PC-3 (cell line): ENCODE data around the gene KLK4. TPM values are rescaled to one million over a fixed set of nuclear protein-coding genes. Genes with fewer than 3 reads are reported as not detected.

Experiments used
- ATAC-seq: fragments of 200-7000 bp; cut with Tn5 transposase; 2 replicates; pipeline ENCODE4 v1.9.1; 2020; ENCODE audit warnings: mild to moderate bottlenecking, moderate library complexity
- Bru-seq: library from RNA; stranded (reverse); fragments of 400-500 nt; gene quantifications from one replicate; lab custom pipeline; 2021; lab: Mats Ljungman, UMichigan
- BruChase-seq, 2 experiments: library from RNA; stranded (reverse); fragments of 400-500 nt; gene quantifications; one replicate each; lab custom pipeline; 2021; lab: Mats Ljungman, UMichigan
- BruUV-seq: library from RNA; stranded (reverse); fragments of 400-500 nt; replicated peaks from 2 replicates; lab custom pipeline; 2021; lab: Mats Ljungman, UMichigan
- CTCF ChIA-PET: fragments of 300-600 bp; sonication (Branson Sonifier 250); formaldehyde crosslinking; loops from one replicate; lab custom pipeline; 2022; ENCODE audit warnings: antibody characterized with exemption; lab: Charles Lee
- POLR2A ChIA-PET: fragments of 300-600 bp; sonication (Branson Sonifier 250); formaldehyde crosslinking; loops from one replicate; lab custom pipeline; 2022; ENCODE audit warnings: antibody characterized with exemption; ENCODE audit not compliant: unreplicated experiment; lab: Charles Lee
- DNase-seq: peaks from one replicate; pipeline ENCODE4 v3.0.0-alpha.2; 2015
- H2AFZ ChIP-seq: fragments of 300-600 bp; sonication (generic); 2 replicates; pipeline ENCODE4 v1.6.0; 2016; ENCODE audit warnings: antibody characterized with exemption, low read length
- H3F3A ChIP-seq: fragments of 300-600 bp; sonication (generic); one replicate; pipeline ENCODE4 v1.6.0; 2017; ENCODE audit warnings: antibody characterized with exemption, low read length, control low read depth, mild to moderate bottlenecking; ENCODE audit not compliant: unreplicated experiment
- H3K27ac ChIP-seq: fragments of 300-600 bp; sonication (generic); 2 replicates; pipeline ENCODE4 v1.5.1; 2016; ENCODE audit warnings: mild to moderate bottlenecking, low read length
- H3K27me3 ChIP-seq: fragments of 300-600 bp; sonication (generic); 2 replicates; pipeline ENCODE4 v1.6.1; 2016; ENCODE audit warnings: low read length, mixed read lengths
- H3K36me3 ChIP-seq: fragments of 300-600 bp; sonication (generic); 2 replicates; pipeline ENCODE4 v1.6.1; 2016; ENCODE audit warnings: low read depth, mixed run types, low read length, mixed read lengths
- H3K4me1 ChIP-seq: fragments of 300-600 bp; sonication (generic); 2 replicates; pipeline ENCODE4 v1.5.1; 2016; ENCODE audit warnings: low read length; ENCODE audit not compliant: insufficient read depth
- H3K4me2 ChIP-seq: fragments of 300-600 bp; sonication (generic); 2 replicates; pipeline ENCODE4 v1.6.0; 2016; ENCODE audit warnings: low read length
- H3K4me3 ChIP-seq: fragments of 300-600 bp; sonication (generic); 2 replicates; pipeline ENCODE4 v1.5.1; 2016; ENCODE audit warnings: mild to moderate bottlenecking, low read length, mixed read lengths
- H3K79me2 ChIP-seq: fragments of 300-600 bp; sonication (generic); 2 replicates; pipeline ENCODE4 v1.6.1; 2017; ENCODE audit warnings: low read length, mixed read lengths
- H3K9ac ChIP-seq: fragments of 300-600 bp; sonication (generic); 2 replicates; pipeline ENCODE4 v1.6.0; 2016; ENCODE audit warnings: mild to moderate bottlenecking, low read length
- H3K9me2 ChIP-seq: fragments of 300-600 bp; sonication (generic); replicated peaks from 2 replicates; pipeline ENCODE4 v1.6.1; 2016; ENCODE audit warnings: mixed run types, low read length, mixed read lengths
- H3K9me3 ChIP-seq: fragments of 300-600 bp; sonication (generic); 2 replicates; pipeline ENCODE4 v1.6.1; 2016; ENCODE audit warnings: low read length, mixed read lengths
- H4K20me1 ChIP-seq: fragments of 300-600 bp; sonication (generic); 2 replicates; pipeline ENCODE4 v1.6.1; 2016; ENCODE audit warnings: low read length, mixed read lengths
- EZH2 ChIP-seq: fragments of 300-600 bp; sonication (generic); IDR thresholded peaks from one replicate; pipeline ENCODE4 v1.6.1; 2017; ENCODE audit warnings: antibody characterized with exemption, mild to moderate bottlenecking, low read length; ENCODE audit not compliant: unreplicated experiment
- EZH2phosphoT487 ChIP-seq: fragments of 300-600 bp; sonication (generic); IDR thresholded peaks from 2 replicates; pipeline ENCODE4 v1.6.1; 2018; ENCODE audit warnings: mild to moderate bottlenecking, antibody characterized with exemption, low read length, borderline replicate concordance
- intact Hi-C: fragments of 100-400 bp; cut with micrococcal nuclease; formaldehyde crosslinking; loops from 2 replicates; pipeline ENCODE4 v1.9.0; 2023
- long read RNA-seq: library from polyadenylated mRNA; unstranded; transcript quantifications from one replicate; pipeline ENCODE4 v2.0.0, GENCODE V29; 2021; ENCODE audit not compliant: unreplicated experiment
- total RNA-seq: library from RNA; depleted of rRNA; stranded (reverse); fragments of >200 nt; gene quantifications from 2 replicates; pipeline ENCODE4 v1.2.3, GENCODE V29; 2014; rRNA removed
- TF ChIP-seq, protein P1 (sequence below): fragments of 300-600 bp; sonication (generic); conservative IDR thresholded peaks from 2 replicates; pipeline ENCODE4 v1.5.1; 2017; ENCODE audit warnings: antibody characterized with exemption, low read depth, mild to moderate bottlenecking, low read length

KLK4 gene, protein sequence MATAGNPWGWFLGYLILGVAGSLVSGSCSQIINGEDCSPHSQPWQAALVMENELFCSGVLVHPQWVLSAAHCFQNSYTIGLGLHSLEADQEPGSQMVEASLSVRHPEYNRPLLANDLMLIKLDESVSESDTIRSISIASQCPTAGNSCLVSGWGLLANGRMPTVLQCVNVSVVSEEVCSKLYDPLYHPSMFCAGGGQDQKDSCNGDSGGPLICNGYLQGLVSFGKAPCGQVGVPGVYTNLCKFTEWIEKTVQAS
- not detected in 2 replicates for total RNA-seq
- percentile 19 among the genes with signal in this experiment for Bru-seq, nascent RNA
- percentile 30 among the genes with signal in this experiment for BruChase-seq, experiment 1, labeled RNA remaining after a 6-hour chase
- BruChase-seq, experiment 2, labeled RNA remaining after a 2-hour chase: percentile 21 among the genes with signal in this experiment
- long read RNA-seq: 0 reads

DNA sequence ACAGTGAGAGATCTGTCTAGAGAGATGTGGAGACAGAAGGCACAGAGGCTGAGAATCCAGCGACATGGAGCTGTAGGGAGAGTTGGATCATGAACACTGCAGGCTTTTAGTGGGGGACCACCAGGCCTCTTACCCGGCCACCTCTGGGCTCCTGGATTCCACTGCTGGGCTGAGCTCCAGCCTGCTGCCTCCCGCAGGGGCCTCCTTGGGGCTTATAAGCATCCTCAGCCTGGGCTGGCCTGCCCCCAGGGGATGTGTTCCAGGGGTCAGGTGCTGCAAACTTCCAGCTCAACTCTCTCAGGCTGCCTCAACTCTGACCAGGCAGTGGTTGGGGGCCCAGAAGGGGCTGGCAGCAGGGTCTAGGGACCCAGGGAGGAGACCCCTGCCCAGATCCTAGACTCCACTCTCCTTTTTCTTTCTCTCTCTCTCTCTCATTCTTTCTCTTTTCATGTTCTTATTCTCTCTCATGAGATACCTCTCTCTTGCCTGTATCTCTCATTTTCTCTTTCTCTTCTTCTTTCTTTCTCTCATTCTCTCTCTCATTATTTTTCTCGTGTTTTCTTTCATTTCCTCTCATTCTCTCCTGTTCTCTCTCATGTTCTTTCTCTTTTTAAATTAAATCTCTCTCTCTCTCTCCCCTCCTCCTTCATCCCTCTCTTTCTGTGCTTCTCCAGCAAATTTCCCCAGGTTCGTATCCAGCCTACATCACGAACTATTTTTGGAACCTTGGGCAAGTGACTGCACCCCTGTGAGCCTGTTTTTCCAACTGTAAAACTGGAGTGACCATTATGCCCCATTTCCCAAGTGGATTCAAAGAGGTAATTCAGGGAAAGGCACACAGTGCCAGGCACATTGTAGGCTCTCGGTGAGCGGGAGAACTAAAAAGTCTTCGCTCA lies at the start of gene KLK4:
Gene KLK4, minus strand, starts transcription at position 190 of the 896 bp plus-strand sequence. CDS start 657 bp downstream, outside the sequence.
- H3K79me2 ChIP-seq: no peaks in the 10 kb centered on the region
- H3K27me3 ChIP-seq: peaks cover 76% of the 10 kb centered on the region
- H3K4me3 ChIP-seq: no peak within 1 kb of the TSS
- no peak within 1 kb of the TSS for H3K27ac ChIP-seq
- H3K9me2 ChIP-seq: no peaks in the 10 kb centered on the region
- no peak within 1 kb of the TSS for H3K4me2 ChIP-seq
- H3F3A ChIP-seq: no peaks in the 10 kb centered on the region
- TF ChIP-seq, protein P1, sequence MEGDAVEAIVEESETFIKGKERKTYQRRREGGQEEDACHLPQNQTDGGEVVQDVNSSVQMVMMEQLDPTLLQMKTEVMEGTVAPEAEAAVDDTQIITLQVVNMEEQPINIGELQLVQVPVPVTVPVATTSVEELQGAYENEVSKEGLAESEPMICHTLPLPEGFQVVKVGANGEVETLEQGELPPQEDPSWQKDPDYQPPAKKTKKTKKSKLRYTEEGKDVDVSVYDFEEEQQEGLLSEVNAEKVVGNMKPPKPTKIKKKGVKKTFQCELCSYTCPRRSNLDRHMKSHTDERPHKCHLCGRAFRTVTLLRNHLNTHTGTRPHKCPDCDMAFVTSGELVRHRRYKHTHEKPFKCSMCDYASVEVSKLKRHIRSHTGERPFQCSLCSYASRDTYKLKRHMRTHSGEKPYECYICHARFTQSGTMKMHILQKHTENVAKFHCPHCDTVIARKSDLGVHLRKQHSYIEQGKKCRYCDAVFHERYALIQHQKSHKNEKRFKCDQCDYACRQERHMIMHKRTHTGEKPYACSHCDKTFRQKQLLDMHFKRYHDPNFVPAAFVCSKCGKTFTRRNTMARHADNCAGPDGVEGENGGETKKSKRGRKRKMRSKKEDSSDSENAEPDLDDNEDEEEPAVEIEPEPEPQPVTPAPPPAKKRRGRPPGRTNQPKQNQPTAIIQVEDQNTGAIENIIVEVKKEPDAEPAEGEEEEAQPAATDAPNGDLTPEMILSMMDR: no peak
- no peak for TF ChIP-seq EZH2
- TF ChIP-seq EZH2phosphoT487: no peak
- BruUV-seq: no TSS peak
- ChIA-PET CTCF (no interaction called here), POLR2A (interaction anchor here (0.6 kb wide), 1 partner anchor 48 kb away, joined by 4 read pairs; no protein-coding TSS in a partner anchor)
- H4K20me1 ChIP-seq: no peaks in the 10 kb centered on the region
- no peak within 1 kb of the TSS for H3K9ac ChIP-seq
- DNase-seq: no peak
- no peaks in the 10 kb centered on the region; the same call in 1 of the 2 replicates for H3K4me1 ChIP-seq
- H2AFZ ChIP-seq: no peak within 1 kb of the TSS
- intact Hi-C loops: no loop called here
- H3K36me3 ChIP-seq: no peaks in the 10 kb centered on the region
- ATAC-seq: no peak
- no peaks in the 10 kb centered on the region for H3K9me3 ChIP-seq

DNA sequence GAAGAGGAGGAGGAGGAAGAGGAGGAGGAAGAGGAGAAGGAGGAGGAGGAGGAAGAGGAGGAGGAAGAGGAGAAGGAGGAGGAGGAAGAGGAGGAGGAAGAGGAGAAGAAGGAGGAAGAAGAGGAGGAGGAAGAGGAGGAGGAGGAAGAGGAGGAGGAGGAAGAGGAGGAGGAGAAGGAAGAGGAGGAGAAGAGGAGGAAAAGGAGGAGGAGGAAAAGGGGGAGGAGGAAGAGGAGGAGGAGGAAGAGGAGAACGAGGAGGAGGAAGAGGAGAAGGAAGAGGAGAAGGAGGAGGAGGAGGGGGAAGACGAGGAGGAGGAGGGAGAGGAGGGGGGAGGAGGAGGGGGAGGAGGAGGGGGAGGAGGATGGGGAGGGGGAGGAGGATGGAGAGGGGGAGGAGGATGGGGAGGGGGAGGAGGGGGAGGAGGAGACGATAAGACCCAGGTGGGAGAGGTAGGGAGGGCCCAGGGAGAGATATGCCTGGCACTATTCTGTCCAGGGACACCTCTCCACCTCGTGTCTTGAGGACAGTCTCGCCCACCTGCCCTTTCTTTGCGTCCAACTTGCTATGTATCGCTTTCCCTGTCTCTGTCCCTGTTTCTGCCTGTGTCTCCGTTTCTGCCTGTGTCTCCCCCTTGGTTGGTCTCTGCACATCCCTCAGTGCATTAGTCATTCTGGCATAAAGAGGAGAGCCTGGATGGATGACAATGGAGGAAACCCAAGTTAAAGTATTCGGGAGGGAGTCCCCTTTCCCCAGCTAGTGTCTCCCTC lies 48.7 kb upstream of the KLK4 start:
- no peaks in the 10 kb centered on the region for H3K79me2 ChIP-seq
- no peaks in the 10 kb centered on the region for H3F3A ChIP-seq
- peak overlapping the region; percentile 6; the same call in 1 of the 2 replicates for H3K4me2 ChIP-seq
- intact Hi-C loops: no loop called here
- H3K9me3 ChIP-seq: no peaks in the 10 kb centered on the region
- ATAC-seq (peak; percentile 85), DNase-seq (peak; percentile 72)
- no peaks in the 10 kb centered on the region for H4K20me1 ChIP-seq
- peaks cover 10% of the 10 kb centered on the region; the same call in 1 of the 2 replicates for H3K36me3 ChIP-seq
- H3K4me3 ChIP-seq: no peak overlapping the region
- H3K4me1 ChIP-seq: peaks cover 5% of the 10 kb centered on the region
- H3K27ac ChIP-seq: no peak overlapping the region
- TF ChIP-seq, protein P1: no peak
- TF ChIP-seq EZH2 (no peak), EZH2phosphoT487 (no peak)
- 0 out of 2 replicates have a peak overlapping the region, but pooled peaks have one; percentile 7 for H2AFZ ChIP-seq
- no peaks in the 10 kb centered on the region for H3K9me2 ChIP-seq
- CTCF ChIA-PET: no interaction called here
- H3K9ac ChIP-seq: no peak overlapping the region
- H3K27me3 ChIP-seq: no peaks in the 10 kb centered on the region
- POLR2A ChIA-PET: no interaction called here
- BruUV-seq: no TSS peak
